ENCODE data around the gene AQP6.
"Not testable (repeated sequence)": the region's sequence is repeated elsewhere in the genome, so short reads cannot be mapped to it uniquely, and the experiment has no call there.

The AQP6 gene

GRCh38 chr12:49969651-49970429, 2.9 kb upstream of the AQP6 start:
- DNase-seq (ENCODE audit: low read depth in 1 of 2, low spot score in 1 of 2), result no peak

GRCh38 chr12:49970658-49971057, 2.1 kb upstream of the AQP6 start:
- DNase-seq (ENCODE audit: low read depth in 1 of 2, low spot score in 1 of 2), result no peak

GRCh38 chr12:49971141-49971540, 1.6 kb upstream of the AQP6 start:
- no peak for DNase-seq (ENCODE audit: low read depth in 1 of 2, low spot score in 1 of 2)

- no peak for DNase-seq (ENCODE audit: low read depth in 1 of 2, low spot score in 1 of 2)
These were observed 618 bp upstream of the AQP6 start for GRCh38 chr12:49972129-49972528.

- DNase-seq (ENCODE audit: low read depth in 1 of 2, low spot score in 1 of 2), result no peak
These were observed 649 bp downstream of the AQP6 start for GRCh38 chr12:49973361-49973830.

- no peak for DNase-seq (ENCODE audit: low read depth in 1 of 2, low spot score in 1 of 2)
These were observed 1.5 kb downstream of the AQP6 start for GRCh38 chr12:49974231-49974675.

GRCh38 chr12:49974677-49975317, 2.0 kb downstream of the AQP6 start:
- no peak for DNase-seq (ENCODE audit: low read depth in 1 of 2, low spot score in 1 of 2)

- DNase-seq (ENCODE audit: low read depth in 1 of 2, low spot score in 1 of 2), result no peak
These were observed 2.6 kb downstream of the AQP6 start for GRCh38 chr12:49975318-49975761.

GRCh38 chr12:49976557-49976956, 3.8 kb downstream of the AQP6 start:
- no peak for DNase-seq (ENCODE audit: low read depth in 1 of 2, low spot score in 1 of 2)

GRCh38 chr12:49978125-49978524, 5.4 kb downstream of the AQP6 start:
- DNase-seq (ENCODE audit: low read depth in 1 of 2, low spot score in 1 of 2), result no peak

GRCh38 chr12:49979016-49979586, 6.4 kb downstream of the AQP6 start:
- no peak for DNase-seq (ENCODE audit: low read depth in 1 of 2, low spot score in 1 of 2)

- no peak for DNase-seq (ENCODE audit: low read depth in 1 of 2, low spot score in 1 of 2)
These were observed 7.0 kb downstream of the AQP6 start for GRCh38 chr12:49979791-49980190.

- no peak for DNase-seq (ENCODE audit: low read depth in 1 of 2, low spot score in 1 of 2)
These were observed 8.0 kb downstream of the AQP6 start for GRCh38 chr12:49980501-49981349.

GRCh38 chr12:49982246-49983087, 9.7 kb downstream of the AQP6 start:
- DNase-seq (ENCODE audit: low read depth in 1 of 2, low spot score in 1 of 2), result no peak

- no peak for DNase-seq (ENCODE audit: low read depth in 1 of 2, low spot score in 1 of 2)
These were observed 11.1 kb downstream of the AQP6 start for GRCh38 chr12:49983892-49984291.

GRCh38 chr12:49984476-49985359, 12.0 kb downstream of the AQP6 start:
- no peak for DNase-seq (ENCODE audit: low read depth in 1 of 2, low spot score in 1 of 2)

- DNase-seq (ENCODE audit: low read depth in 1 of 2, low spot score in 1 of 2), result no peak
These were observed 13.2 kb downstream of the AQP6 start for GRCh38 chr12:49985981-49986380.

- DNase-seq (ENCODE audit: low read depth in 1 of 2, low spot score in 1 of 2), result not testable (repeated sequence)
These were observed 13.7 kb downstream of the AQP6 start for GRCh38 chr12:49986476-49986875.

- no peak for DNase-seq (ENCODE audit: low read depth in 1 of 2, low spot score in 1 of 2)
These were observed 15.0 kb downstream of the AQP6 start for GRCh38 chr12:49987625-49988303.
